ENCODE data around the gene DPP8.

GRCh38 chr15:65553691-65554090 is 36.2 kb upstream of the DPP8 start:
- TF ChIP-seq POLR2AphosphoS5 (IDR thresholded peaks at IDR 0.05) (no peak), REST (IDR thresholded peaks at IDR 0.05; ENCODE audit: borderline replicate concordance) (no peak), CTCF (IDR thresholded peaks at IDR 0.05; ENCODE audit: poor library complexity, severe bottlenecking) (no peak)
